ENCODE results near the gene ATXN7L1.
"Not testable (repeated sequence)": the region's sequence is repeated elsewhere in the genome, so short reads cannot be mapped to it uniquely, and the experiment has no call there.

- not testable (repeated sequence) for TF ChIP-seq CTCF (conservative IDR thresholded peaks at IDR 0.05; ENCODE audit: low read length); EZH2phosphoT487 (IDR thresholded peaks at IDR 0.05; ENCODE audit: borderline replicate concordance, low read depth, low read length)
Measured at GRCh38 chr7:105790452-105790851, 85.9 kb downstream of the ATXN7L1 start.

Data from OCI-LY7 (cell line).